HG03558 (cell line): ENCODE data around the gene NOP16.

ENCODE experiments used
- ATAC-seq: cut with Tn5 transposase; IDR thresholded peaks from one replicate; pipeline ENCODE4 v1.9.1; 2021; ENCODE audit warnings: moderate number of reproducible peaks; ENCODE audit not compliant: unreplicated experiment; ENCODE audit errors: extremely low read depth

Gene NOP16

DNA sequence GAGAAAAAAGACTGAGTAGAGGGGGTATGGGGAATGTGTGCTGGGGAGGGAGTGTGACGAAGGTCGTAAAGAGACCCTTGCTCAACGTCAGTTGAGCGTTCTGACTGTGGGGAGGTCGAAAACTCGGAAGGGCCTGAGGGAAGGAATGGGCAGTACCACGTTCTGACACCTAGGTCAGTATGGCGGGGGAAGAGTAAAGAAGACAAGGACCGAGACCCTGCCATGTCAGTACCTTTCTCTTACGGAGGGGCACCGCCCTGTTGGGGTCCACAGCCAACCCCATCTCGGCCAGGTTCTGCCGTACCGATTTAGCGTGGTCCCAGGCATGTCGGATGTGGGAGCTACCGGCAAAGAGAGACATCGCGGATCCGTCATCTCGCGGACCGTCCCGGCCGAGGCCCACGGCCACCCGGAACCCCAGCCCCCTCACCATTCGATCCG lies 375 bp downstream of the NOP16 start:
- ATAC-seq = no peak

DNA sequence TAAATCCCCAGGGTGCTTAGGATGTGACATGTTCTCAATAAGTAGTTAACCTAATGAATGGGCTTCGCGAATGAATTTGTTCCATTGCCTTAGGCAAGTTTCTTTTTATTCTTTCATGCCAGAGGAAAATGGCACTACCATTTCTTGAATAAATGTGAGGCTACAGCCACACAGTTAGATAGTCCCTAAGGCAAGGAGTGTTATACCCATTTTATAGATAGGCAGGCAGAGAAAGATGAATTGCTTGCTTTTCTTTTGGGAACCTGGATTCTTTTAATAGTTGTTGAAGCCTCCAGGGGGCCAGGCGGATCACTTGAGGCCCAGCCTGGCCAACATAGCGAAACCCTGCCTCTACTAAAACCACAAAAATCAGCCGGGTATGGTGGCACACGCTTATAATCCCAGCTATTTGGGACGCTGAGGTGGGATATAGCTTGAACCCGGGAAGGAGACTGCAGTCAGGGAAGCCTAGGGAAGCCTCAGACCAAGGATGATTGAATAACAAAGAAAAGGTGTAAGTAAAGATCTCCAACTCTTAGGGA lies 943 bp downstream of the NOP16 start:
- ATAC-seq = no peak

GRCh38 chr5:176386491-176386890 lies 1.9 kb downstream of the NOP16 start:
- ATAC-seq = no peak

GRCh38 chr5:176384991-176385390 lies 3.4 kb downstream of the NOP16 start:
- no peak for ATAC-seq

DNA sequence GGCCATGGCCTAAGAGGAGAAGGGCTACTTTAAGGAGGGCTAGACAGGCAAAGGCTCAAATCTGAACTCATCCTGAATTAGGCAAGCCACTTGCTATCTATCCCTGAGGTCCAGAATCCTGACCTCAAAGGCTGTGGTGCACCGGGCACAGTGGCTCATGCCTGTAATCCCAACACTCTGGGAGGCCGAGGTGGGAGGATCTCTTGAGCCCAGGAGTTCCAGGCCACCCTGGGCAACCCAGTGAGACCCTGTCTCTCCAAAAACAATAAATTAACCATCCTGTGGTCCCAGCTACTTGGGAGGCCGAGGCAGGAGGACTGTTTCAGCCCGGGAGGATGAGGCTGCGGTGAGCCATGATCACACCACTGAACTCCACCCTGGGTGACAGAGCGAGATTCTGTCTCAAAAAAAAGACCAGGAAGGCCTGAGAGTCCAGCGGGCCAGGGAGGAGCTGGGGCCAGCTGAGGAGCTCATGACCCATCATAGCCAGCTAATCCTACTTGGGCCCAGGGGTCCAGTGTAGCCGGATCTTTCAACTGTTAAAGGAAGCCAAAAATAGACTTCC lies 4.0 kb downstream of the NOP16 start:
- ATAC-seq = no peak

GRCh38 chr5:176383961-176384360 lies 4.4 kb downstream of the NOP16 start:
- no peak for ATAC-seq

DNA sequence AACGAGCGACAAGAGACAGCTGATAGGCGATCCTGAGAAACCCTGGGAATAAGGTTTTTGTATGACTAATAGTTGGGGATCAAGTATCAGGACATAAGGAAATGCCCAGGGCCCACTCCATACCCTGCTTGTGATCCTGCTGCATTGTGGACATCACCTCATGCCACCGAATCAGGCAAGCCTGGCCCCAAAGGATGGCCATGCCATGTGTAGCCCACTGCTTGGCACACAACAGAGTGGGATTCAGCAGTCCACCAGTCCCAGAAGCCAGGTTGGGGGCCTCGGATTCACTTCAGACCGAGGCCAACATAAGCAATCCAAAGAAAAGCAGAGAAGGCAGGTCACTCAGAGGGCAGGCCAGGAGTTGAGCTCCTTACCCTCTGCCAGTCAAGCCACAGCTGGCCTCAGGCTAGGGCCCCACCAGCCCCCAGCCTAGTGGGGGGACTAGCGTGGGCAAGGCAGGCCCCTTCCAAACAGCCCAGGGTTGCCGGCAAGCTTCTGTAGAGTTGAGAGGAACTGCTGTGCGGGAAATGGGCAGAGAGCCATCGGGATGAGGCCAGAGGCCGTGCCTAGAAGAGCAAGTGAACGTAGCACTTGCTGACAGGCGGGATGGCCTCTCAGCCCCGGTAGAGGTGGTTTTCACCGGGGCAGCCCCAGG lies 5.0 kb downstream of the NOP16 start:
- no peak for ATAC-seq

GRCh38 chr5:176382721-176383120 lies 5.7 kb downstream of the NOP16 start:
- ATAC-seq = no peak

- ATAC-seq = no peak
Measured at GRCh38 chr5:176381979-176382378, 6.4 kb downstream of the NOP16 start.

- ATAC-seq = no peak
Measured at GRCh38 chr5:176381423-176381822, 7.0 kb downstream of the NOP16 start.

GRCh38 chr5:176379881-176380280 lies 8.5 kb downstream of the NOP16 start:
- ATAC-seq = no peak

DNA sequence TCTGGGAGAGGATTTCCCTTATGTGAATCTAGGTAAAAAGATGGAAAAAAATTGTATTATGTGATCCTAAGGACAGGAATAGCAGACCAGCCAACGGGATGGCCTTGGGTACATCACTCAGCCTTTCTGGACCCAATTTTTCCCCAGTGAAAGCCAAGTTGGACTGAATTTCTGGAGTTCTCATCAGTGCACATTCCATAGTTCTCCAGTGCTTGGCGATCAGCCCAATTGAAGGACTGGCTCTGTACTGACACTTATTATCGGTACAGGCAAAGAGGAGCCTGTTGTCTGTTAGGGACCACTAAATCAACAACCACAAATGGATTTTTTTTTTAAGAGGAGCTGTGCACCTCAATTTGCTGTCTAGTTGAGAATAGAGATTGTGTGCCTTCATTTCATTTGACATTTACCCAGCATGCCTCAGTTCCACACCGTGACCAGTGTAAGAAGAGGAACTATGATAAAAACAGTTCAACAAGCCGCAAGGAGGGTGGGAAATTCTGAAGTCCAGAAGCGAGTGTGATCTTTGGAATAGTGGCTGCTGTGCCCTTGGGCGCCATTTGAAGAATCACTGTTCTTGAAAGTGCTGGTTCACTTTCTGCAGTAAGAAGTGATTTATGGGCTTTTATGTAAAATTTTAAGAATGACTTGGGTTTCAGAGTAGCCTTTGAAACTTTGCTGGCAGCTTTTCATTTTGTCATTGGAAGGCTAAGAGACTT lies 15.1 kb downstream of the NOP16 start:
- ATAC-seq = no peak

- no peak for ATAC-seq
Measured at GRCh38 chr5:176371621-176372539, 16.5 kb downstream of the NOP16 start.

DNA sequence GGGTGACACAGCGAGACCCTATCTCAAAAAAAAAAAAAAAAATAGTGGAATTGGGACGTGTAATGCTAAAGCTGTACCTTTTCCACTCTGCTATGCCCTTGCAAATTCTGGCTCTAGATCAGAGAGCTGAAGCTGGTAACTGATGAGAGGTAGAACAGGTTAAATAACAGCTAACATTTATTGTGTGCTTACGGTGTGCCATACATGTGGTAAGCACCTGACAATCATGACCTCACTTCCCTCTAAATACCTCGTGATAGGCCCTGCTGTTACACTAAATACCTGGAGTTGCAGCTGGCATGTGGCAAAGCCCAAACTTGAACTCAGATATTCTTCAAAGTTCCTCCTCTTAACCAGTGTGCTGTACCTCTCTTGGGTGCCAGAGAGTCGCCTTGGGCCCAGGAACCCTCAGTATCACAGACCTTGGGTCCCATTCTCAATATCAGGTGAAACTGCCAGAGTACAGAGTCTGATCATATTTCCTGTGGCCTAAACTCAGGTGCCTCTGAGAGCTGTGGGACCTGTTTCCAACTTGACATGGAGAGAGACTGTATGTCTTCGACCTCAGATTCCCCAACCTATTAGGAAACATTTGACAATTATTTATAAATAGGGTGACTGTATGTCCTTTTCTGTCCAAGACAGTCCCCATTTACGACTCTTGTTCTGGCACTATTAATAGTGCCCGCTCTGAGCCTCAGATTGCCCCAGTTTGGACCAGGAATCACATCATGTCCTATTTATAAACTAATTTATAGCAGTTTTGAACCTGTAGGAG lies 18.3 kb downstream of the NOP16 start:
- ATAC-seq = no peak

DNA sequence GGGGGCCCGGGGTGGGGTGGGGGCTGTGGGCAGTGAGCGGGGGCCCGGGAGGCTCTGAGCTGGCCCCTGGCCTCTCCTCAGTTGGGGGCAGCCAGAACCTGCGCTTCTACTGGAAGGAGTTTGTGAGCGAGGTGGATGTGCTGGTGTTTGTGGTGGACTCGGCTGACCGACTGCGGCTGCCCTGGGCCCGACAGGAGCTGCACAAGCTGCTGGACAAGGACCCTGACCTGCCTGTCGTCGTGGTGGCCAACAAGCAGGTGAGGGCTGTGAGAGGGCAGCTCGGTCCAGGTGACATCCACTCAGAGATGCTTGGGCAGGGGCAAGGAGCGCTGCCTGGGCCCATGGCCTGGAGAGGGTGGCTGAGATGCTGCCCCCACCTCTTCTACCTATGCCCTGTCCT lies 19.7 kb downstream of the NOP16 start:
- ATAC-seq = no peak

DNA sequence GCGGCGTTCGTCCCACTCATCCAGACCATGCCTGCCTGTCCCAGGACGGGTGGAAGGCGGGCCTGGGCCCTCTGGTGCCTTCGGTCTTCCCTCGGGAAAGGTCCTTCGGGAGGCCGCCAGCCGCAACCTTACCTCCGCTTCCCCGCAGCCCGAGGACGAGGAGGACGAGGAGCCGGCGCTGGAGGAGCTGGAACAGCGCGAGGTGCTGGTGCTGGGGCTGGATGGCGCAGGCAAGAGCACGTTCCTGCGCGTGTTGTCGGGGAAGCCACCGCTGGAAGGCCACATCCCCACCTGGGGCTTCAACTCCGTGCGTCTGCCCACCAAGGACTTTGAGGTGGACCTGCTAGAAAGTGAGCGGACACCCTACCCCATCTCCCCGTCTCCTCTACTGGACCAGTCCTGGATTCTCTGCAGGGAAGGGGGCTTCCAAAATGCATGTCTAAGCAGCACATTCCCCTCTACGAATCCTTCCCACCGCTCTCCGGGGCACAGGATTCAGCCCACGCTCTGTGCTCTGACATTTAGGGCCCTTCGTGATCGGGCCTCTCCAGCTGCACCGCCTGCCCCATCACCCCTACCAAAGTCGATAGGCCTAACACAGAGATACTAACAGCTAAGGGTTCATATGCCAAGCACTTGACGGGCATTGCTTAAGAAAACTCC lies 22.0 kb downstream of the NOP16 start:
- no peak for ATAC-seq

DNA sequence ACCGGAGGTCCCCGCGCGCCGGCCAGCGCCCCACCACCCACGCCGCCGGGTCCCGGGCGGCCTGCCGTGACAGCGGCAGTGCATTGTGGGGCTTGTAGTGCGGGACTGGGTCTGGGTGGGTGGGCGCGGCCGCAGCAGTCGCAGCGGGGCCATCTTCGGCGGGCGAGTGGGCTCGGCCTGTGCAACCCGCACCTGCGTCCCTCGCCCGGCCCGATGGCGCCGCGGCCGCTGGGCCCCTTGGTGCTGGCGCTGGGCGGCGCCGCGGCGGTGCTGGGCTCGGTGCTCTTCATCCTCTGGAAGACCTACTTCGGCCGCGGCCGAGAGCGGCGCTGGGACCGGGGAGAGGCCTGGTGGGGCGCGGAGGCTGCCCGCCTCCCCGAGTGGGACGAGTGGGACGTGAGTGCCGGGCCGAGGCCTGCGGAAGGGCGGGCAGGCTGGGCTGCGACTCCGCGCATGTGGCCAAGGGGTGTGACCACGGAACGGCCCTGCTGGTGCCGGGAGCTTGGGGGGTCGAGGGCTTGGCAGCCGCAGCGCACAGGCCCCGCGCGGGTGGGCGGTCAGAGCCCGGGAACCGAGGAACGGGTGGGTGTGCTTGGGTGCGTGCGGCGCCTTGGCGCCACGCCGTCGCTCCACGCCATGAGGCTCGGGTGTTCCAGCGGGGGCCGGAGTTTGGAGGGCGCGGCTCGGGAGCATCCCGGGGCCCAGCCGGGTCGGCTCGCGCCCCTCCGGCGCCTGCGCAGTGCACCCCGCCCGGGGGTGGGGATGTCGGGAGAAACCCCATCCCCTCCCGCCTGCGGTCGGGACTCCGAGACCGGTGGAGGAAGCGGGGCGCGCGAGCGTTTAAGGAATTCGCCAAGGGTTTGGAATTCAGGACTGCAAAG lies 22.8 kb downstream of the NOP16 start, which contains the start of gene ARL10:
TSS of gene ARL10 (plus strand) at position 137 of the 881 bp plus-strand sequence. CDS start at position 214, 77 bp downstream.
- peak; percentile 23 for ATAC-seq

DNA sequence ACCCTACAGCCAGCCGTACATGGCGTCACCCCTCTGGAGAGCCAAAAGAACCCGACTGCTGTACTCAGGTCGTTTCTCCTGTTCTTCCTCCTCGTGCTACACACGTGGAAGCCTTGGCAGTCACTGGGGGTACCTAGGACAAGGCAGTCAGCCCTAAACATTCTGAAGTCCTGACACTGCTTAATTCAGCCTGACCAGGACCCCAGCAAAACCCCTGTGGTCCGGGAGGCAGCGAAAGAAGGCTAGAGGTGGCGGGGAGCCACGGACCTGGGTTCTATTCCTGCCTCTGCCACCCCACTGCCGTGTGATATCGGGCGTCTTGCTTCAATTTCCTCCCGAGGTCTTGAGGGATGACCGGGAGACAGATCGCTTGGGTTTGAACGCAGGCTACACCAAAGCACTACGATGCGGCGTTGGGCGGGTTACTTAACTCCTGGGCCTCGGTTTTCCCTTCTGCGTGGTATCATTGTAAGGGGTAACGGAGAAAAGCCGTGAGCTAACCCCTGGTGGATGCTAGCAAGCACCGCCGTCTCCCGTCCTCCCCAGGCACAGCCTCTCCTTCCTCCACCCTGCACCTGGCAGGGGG lies 23.5 kb downstream of the NOP16 start:
- ATAC-seq = no peak
